ENCODE data around the gene HSPA4L.
A peak's percentile ranks its signal among the peaks of the same experiment; 100 is the strongest.

GRCh38 chr4:127788517-127788916 is 6.4 kb downstream of the HSPA4L start:
- TF ChIP-seq CTCF (IDR thresholded peaks at IDR 0.05 in 4 of 5, conservative IDR thresholded peaks at IDR 0.05 in 1 of 5) = peak in 1 of 5 experiments; percentile 24
- TF ChIP-seq POLR2A (IDR thresholded peaks at IDR 0.05) = no peak
